ENCODE measurements around the gene BRD8. TPM values are rescaled to one million over a fixed set of nuclear protein-coding genes. Genes with fewer than 3 reads are reported as not detected.
A peak's percentile ranks its signal among the peaks of the same experiment; 100 is the strongest.

Gene BRD8
- total and polyA plus RNA-seq, 7 experiments from 2014 or later = 24.7 to 81.9 (median 34.7) TPM

DNA sequence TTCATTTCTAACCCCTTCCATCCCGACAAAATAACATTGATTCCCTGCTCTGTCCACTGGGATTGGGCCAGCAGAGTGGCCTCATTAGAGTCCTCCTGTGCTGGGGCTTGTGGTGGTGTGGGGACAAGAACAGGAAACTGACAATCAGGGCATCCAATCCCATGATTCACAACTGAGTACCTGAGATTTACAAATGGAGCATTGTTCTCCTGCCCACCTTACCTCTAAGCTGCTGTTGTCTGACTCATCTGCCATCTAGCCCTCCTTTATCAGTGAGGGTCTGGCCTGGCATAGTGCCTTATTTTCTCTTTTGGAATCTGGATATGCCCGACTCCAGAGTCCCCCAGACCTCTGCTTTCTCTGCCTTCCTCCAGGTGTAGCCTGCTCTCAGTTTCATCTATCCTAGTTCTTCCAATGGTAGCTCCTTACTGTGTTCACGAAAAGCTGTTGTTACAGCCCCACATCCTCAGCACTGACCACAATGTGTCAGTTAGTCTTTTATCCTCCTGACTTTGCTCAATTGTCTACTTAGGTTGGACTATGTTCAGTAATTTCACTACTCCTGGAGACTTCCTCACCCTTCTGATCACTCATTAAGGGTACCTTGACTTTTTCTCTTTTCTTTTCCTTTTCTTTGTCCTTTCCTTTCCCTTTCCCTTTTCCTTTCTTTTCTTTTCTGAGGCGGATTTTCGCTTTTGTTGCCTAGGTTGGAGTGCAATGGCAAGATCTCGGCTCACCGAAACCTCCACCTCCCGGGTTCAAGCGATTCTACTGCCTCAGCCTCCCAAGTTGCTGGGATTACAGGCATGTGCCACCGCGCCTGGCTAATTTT, 81.2 kb downstream of the BRD8 start:
- Mint-ChIP-seq H3K4me3 (peak overlapping the region in 1 of 10 donors; percentile 6), H3K9me3 (no peaks in the 10 kb centered on the region), H3K36me3 (peaks cover 0 to 8% (median 0%) of the 10 kb centered on the region in 5 donors), H3K27ac (peak overlapping the region in 5 of 9 donors; percentile 6 to 89 (median 57)), H3K27me3 (peaks cover 0 to 8% (median 2%) of the 10 kb centered on the region in 5 donors), H3K4me1 (peaks cover 19 to 54% (median 49%) of the 10 kb centered on the region in 7 donors)
- CTCF ChIA-PET = no interaction called here
- no peak for ATAC-seq
- Histone ChIP-seq H3K27me3 (ENCODE audit: control insufficient read depth in 2 of 2, insufficient read depth in 2 of 2, low read length in 2 of 2) (no peaks in the 10 kb centered on the region), H3K4me1 (ENCODE audit: control insufficient read depth in 2 of 2, insufficient read depth in 2 of 2, low read length in 2 of 2) (peaks cover 0 to 27% of the 10 kb centered on the region in 2 donors), H3K27ac (ENCODE audit: low read depth, low read length) (no peak overlapping the region), H3K36me3 (ENCODE audit: control insufficient read depth in 2 of 3, insufficient read depth in 3 of 3, low read length in 3 of 3) (no peaks in the 10 kb centered on the region), H3K4me3 (ENCODE audit: low read length) (no peak overlapping the region), H3K9me3 (ENCODE audit: control insufficient read depth in 2 of 3, low read length in 3 of 3) (no peaks in the 10 kb centered on the region)
- no peak for DNase-seq
- intact Hi-C loops (cut with micrococcal nuclease) = no loop called here
- POLR2A ChIA-PET = no interaction called here

DNA sequence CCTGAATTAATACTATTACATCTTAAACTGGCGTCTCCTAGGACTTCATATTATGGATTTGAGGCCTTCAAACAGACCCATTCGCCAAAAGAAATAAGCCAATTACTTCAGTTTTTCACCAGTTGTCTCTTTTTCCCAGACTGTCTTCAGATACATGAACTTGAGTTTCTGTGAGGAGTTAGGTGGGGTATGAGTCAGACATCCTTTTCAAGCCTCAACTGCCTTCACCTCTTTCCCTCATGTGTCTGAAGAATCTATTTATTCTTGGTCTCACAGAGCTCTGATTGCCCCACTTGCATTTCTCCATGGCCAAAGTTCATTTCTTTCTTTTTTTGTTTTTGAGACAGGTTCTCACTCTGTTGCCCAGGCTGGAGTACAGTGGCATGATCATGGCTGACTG, 82.1 kb downstream of the BRD8 start:
- H3K27me3 Mint-ChIP-seq = peaks cover 0 to 8% (median 2%) of the 10 kb centered on the region in 5 donors
- H3K36me3 Mint-ChIP-seq = peaks cover 0 to 8% (median 0%) of the 10 kb centered on the region in 5 donors
- CTCF ChIA-PET = no interaction called here
- Histone ChIP-seq H3K27me3 (ENCODE audit: control insufficient read depth in 2 of 2, insufficient read depth in 2 of 2, low read length in 2 of 2) (no peaks in the 10 kb centered on the region), H3K36me3 (ENCODE audit: control insufficient read depth in 2 of 3, insufficient read depth in 3 of 3, low read length in 3 of 3) (no peaks in the 10 kb centered on the region), H3K4me3 (ENCODE audit: low read length) (no peak overlapping the region), H3K4me1 (ENCODE audit: control insufficient read depth in 2 of 2, insufficient read depth in 2 of 2, low read length in 2 of 2) (peaks cover 0 to 31% of the 10 kb centered on the region in 2 donors), H3K27ac (ENCODE audit: low read depth, low read length) (no peak overlapping the region), H3K9me3 (ENCODE audit: control insufficient read depth in 2 of 3, low read length in 3 of 3) (no peaks in the 10 kb centered on the region)
- peaks cover 19 to 62% (median 55%) of the 10 kb centered on the region in 7 donors for H3K4me1 Mint-ChIP-seq
- POLR2A ChIA-PET = no interaction called here
- intact Hi-C loops (cut with micrococcal nuclease) = no loop called here
- H3K9me3 Mint-ChIP-seq = no peaks in the 10 kb centered on the region
- no peak for DNase-seq
- H3K27ac Mint-ChIP-seq = peak overlapping the region in 7 of 9 donors; percentile 15 to 92 (median 38)
- H3K4me3 Mint-ChIP-seq = peak overlapping the region in 2 of 10 donors; percentile 5 to 30
- ATAC-seq = no peak

DNA sequence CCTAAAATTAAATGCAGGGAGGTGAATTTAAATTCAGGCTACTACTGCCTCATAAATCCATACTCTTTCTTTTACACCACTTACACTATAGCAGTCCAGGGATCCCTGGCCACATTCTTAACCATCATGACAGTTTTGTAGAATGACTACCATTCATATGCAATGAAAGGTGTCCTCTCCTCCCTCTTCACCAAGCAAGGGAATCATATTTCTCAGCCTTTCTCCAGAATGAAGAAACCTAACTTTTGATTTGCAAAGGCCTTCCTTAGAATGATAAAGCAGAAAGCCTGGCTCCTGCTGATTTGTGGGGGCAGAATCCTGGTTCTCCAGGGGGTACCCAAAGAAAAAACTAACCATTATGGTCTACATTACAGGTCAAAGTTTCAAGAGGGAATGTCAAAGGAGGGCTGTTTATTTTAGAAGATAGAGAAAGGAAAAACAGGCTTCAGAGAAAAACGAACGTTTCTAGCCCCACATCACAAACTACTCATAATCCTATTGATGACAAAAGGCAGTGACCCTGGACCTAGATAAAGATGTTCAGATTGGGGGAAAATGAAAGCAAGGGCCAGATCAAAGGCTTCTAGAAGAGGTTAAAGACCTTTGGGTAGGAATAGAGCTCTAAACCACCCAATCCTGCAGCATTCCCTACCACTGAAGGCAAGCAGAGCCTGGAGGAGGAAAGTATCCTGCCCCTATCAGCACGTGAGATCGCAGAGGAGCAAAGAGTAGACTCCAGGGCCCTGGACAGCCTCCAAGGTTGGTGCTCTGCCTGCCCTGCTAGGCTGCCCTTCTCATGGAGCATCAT, 83.1 kb downstream of the BRD8 start:
- Histone ChIP-seq H3K27ac (ENCODE audit: low read depth, low read length) (no peak overlapping the region), H3K4me3 (ENCODE audit: low read length) (no peak overlapping the region), H3K27me3 (ENCODE audit: control insufficient read depth in 2 of 2, insufficient read depth in 2 of 2, low read length in 2 of 2) (no peaks in the 10 kb centered on the region), H3K4me1 (ENCODE audit: control insufficient read depth in 2 of 2, insufficient read depth in 2 of 2, low read length in 2 of 2) (peaks cover 0 to 31% of the 10 kb centered on the region in 2 donors), H3K9me3 (ENCODE audit: control insufficient read depth in 2 of 3, low read length in 3 of 3) (no peaks in the 10 kb centered on the region), H3K36me3 (ENCODE audit: control insufficient read depth in 2 of 3, insufficient read depth in 3 of 3, low read length in 3 of 3) (no peaks in the 10 kb centered on the region)
- H3K27me3 Mint-ChIP-seq = peaks cover 0 to 4% (median 0%) of the 10 kb centered on the region in 5 donors
- no peaks in the 10 kb centered on the region for H3K9me3 Mint-ChIP-seq
- peaks cover 0 to 8% (median 0%) of the 10 kb centered on the region in 5 donors for H3K36me3 Mint-ChIP-seq
- CTCF ChIA-PET = interaction anchor here (0.5 kb wide), 1 partner anchor 12 kb away, joined by 3 read pairs; no protein-coding TSS in a partner anchor
- H3K27ac Mint-ChIP-seq = peak overlapping the region in 8 of 9 donors; percentile 9 to 92 (median 90)
- H3K4me3 Mint-ChIP-seq = peak overlapping the region in 3 of 10 donors; percentile 5 to 35 (median 24)
- peaks cover 21 to 73% (median 62%) of the 10 kb centered on the region in 7 donors for H3K4me1 Mint-ChIP-seq
- intact Hi-C loops (cut with micrococcal nuclease) = no loop called here
- ATAC-seq (no peak), DNase-seq (no peak)
- POLR2A ChIA-PET = interaction anchor here (0.7 kb wide), 1 partner anchor 949 kb away, joined by 6 read pairs; no protein-coding TSS in a partner anchor

DNA sequence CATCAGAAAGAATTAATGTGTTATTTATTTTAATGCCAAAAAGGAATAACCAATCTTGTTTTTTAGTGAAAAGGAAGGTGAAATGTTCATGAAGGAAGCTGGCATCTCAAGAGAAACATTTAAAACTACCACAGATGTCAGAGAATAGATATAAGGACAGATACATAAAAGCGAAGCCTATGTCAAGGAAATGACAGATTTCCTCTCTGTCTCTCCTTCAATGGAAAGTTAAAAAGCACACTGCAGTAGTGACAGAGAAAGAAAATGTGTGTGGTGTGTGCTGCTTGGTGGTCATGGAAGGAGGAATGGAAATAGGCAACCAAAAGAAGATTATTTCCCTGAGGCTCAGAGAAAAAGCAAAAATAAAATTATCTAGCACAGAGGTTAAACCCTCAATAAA, 85.4 kb downstream of the BRD8 start:
- intact Hi-C loops (cut with micrococcal nuclease) = loop anchor here in 1 of 2 donors (2.0 kb wide), 1 partner anchor 16 kb away; no protein-coding TSS in a partner anchor
- peak in 7 of 9 donors; percentile 35 to 73 (median 62) for DNase-seq

DNA sequence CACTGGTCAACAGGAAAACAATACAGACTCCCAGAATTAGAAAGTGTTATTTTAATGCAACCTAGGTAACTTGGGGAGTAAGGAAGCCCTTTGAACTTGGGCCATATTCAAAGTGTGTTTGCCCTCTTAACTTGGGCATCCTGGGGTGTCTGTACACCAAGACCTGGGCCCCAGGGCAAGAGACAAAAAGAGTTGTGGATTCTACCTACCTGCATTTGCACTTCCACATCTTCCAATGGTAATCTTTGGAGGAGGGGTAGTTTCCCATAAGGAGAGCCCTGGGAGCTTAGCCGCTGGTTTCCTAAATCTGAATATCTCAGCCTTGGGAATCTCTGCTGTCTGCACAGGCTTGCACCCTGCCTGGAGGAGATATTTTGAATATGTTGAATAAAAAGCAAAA, 86.1 kb downstream of the BRD8 start:
- H3K27me3 Mint-ChIP-seq = no peaks in the 10 kb centered on the region
- Histone ChIP-seq H3K27me3 (ENCODE audit: control insufficient read depth in 2 of 2, insufficient read depth in 2 of 2, low read length in 2 of 2) (no peaks in the 10 kb centered on the region), H3K9me3 (ENCODE audit: control insufficient read depth in 2 of 3, low read length in 3 of 3) (no peaks in the 10 kb centered on the region), H3K4me1 (ENCODE audit: control insufficient read depth in 2 of 2, insufficient read depth in 2 of 2, low read length in 2 of 2) (peaks cover 0 to 31% of the 10 kb centered on the region in 2 donors), H3K36me3 (ENCODE audit: control insufficient read depth in 2 of 3, insufficient read depth in 3 of 3, low read length in 3 of 3) (no peaks in the 10 kb centered on the region), H3K4me3 (ENCODE audit: low read length) (no peak overlapping the region), H3K27ac (ENCODE audit: low read depth, low read length) (peak overlapping the region; percentile 47)
- no peaks in the 10 kb centered on the region for H3K9me3 Mint-ChIP-seq
- peak overlapping the region in 8 of 9 donors; percentile 40 to 92 (median 71) for H3K27ac Mint-ChIP-seq
- CTCF ChIA-PET = interaction anchor here (1.3 kb wide), 1 partner anchor 15 kb away, joined by 4 read pairs; no protein-coding TSS in a partner anchor
- peaks cover 20 to 71% (median 61%) of the 10 kb centered on the region in 7 donors for H3K4me1 Mint-ChIP-seq
- POLR2A ChIA-PET = no interaction called here
- H3K4me3 Mint-ChIP-seq = peak overlapping the region in 5 of 10 donors; percentile 3 to 71 (median 26)
- no peaks in the 10 kb centered on the region for H3K36me3 Mint-ChIP-seq
- intact Hi-C loops (cut with micrococcal nuclease) = loop anchor here in 1 of 2 donors (2.0 kb wide), 1 partner anchor 16 kb away; no protein-coding TSS in a partner anchor
- ATAC-seq = no peak
- DNase-seq = no peak

More for the DNA sequence above, 85.4 kb downstream of the BRD8 start:
- no peak overlapping the region for H3K4me3 ChIP-seq (ENCODE audit: low read length)
- peaks cover 20 to 74% (median 63%) of the 10 kb centered on the region in 7 donors for H3K4me1 Mint-ChIP-seq
- no peaks in the 10 kb centered on the region for H3K36me3 ChIP-seq (ENCODE audit: control insufficient read depth in 2 of 3, insufficient read depth in 3 of 3, low read length in 3 of 3)
- no peaks in the 10 kb centered on the region for H3K27me3 ChIP-seq (ENCODE audit: control insufficient read depth in 2 of 2, insufficient read depth in 2 of 2, low read length in 2 of 2)
- ChIA-PET CTCF (interaction anchor here (1.3 kb wide), 1 partner anchor 16 kb away, joined by 4 read pairs; no protein-coding TSS in a partner anchor), POLR2A (no interaction called here)
- H3K4me1 ChIP-seq (ENCODE audit: control insufficient read depth in 2 of 2, insufficient read depth in 2 of 2, low read length in 2 of 2) = peaks cover 0 to 31% of the 10 kb centered on the region in 2 donors
- H3K27me3 Mint-ChIP-seq = no peaks in the 10 kb centered on the region
- peak; percentile 76 for ATAC-seq
- H3K27ac ChIP-seq (ENCODE audit: low read depth, low read length) = no peak overlapping the region
- peak overlapping the region in 9 of 10 donors; percentile 5 to 71 (median 55) for H3K4me3 Mint-ChIP-seq
- H3K27ac Mint-ChIP-seq = peak overlapping the region in 8 of 9 donors; percentile 41 to 92 (median 85)
- no peaks in the 10 kb centered on the region for H3K36me3 Mint-ChIP-seq
- H3K9me3 Mint-ChIP-seq = no peaks in the 10 kb centered on the region
- H3K9me3 ChIP-seq (ENCODE audit: control insufficient read depth in 2 of 3, low read length in 3 of 3) = no peaks in the 10 kb centered on the region

DNA sequence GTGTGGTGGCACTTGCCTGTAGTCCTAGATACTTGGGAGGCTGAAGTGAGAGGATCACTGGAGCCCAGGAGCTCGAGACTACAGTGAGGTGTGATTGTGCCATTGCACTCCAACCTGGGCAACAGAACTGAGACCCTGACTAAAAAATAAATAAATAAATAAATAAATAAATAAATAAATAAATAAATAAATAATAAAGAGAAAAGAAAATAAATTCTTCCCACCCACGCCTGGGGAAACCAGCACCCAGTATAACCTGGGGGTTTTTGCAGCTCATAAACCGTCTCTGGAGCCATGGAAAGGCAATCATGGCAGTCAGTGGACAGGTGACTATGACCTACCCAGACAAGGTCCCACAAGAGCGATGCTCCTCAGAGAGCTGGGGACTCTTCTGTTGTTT, 86.7 kb downstream of the BRD8 start:
- intact Hi-C loops (cut with micrococcal nuclease) = loop anchor here in 1 of 2 donors (2.0 kb wide), 1 partner anchor 15 kb away; no protein-coding TSS in a partner anchor
- H3K27ac ChIP-seq (ENCODE audit: low read depth, low read length) = no peak overlapping the region
- H3K27me3 Mint-ChIP-seq = no peaks in the 10 kb centered on the region
- H3K27me3 ChIP-seq (ENCODE audit: control insufficient read depth in 2 of 2, insufficient read depth in 2 of 2, low read length in 2 of 2) = no peaks in the 10 kb centered on the region
- H3K27ac Mint-ChIP-seq = peak overlapping the region in 4 of 9 donors; percentile 51 to 92 (median 84)
- POLR2A ChIA-PET = no interaction called here
- no peaks in the 10 kb centered on the region for H3K36me3 Mint-ChIP-seq
- H3K9me3 ChIP-seq (ENCODE audit: control insufficient read depth in 2 of 3, low read length in 3 of 3) = no peaks in the 10 kb centered on the region
- no peak overlapping the region for H3K4me3 Mint-ChIP-seq
- no peak for DNase-seq
- H3K9me3 Mint-ChIP-seq = no peaks in the 10 kb centered on the region
- CTCF ChIA-PET = interaction anchor here (1.3 kb wide), 1 partner anchor 14 kb away, joined by 4 read pairs; no protein-coding TSS in a partner anchor
- ATAC-seq = no peak
- peaks cover 0 to 31% of the 10 kb centered on the region in 2 donors for H3K4me1 ChIP-seq (ENCODE audit: control insufficient read depth in 2 of 2, insufficient read depth in 2 of 2, low read length in 2 of 2)
- no peaks in the 10 kb centered on the region for H3K36me3 ChIP-seq (ENCODE audit: control insufficient read depth in 2 of 3, insufficient read depth in 3 of 3, low read length in 3 of 3)
- peaks cover 20 to 65% (median 56%) of the 10 kb centered on the region in 7 donors for H3K4me1 Mint-ChIP-seq
- H3K4me3 ChIP-seq (ENCODE audit: low read length) = no peak overlapping the region
